ENCODE data around the gene FALEC.

DNA sequence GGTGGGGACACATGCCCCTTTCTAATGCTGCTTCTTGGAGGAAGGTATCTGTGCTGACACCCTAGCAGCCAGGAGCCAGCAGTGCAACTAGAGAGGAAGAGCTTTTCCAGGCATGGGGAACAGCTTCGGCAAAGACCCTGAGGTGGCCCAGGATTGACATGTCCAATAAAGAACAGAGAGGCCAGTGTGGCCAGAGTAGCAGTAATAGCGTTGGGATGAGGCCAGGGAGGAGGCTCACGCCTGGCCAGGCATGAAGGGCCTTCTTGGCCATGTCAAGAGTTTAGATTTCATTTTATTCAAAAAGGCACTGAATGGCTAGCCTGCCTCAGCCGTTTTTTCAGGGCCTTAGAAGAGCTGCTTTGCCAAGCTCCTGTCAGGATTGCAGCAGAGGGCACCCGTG lies 17.3 kb downstream of the FALEC start:
- TF ChIP-seq, protein P1, sequence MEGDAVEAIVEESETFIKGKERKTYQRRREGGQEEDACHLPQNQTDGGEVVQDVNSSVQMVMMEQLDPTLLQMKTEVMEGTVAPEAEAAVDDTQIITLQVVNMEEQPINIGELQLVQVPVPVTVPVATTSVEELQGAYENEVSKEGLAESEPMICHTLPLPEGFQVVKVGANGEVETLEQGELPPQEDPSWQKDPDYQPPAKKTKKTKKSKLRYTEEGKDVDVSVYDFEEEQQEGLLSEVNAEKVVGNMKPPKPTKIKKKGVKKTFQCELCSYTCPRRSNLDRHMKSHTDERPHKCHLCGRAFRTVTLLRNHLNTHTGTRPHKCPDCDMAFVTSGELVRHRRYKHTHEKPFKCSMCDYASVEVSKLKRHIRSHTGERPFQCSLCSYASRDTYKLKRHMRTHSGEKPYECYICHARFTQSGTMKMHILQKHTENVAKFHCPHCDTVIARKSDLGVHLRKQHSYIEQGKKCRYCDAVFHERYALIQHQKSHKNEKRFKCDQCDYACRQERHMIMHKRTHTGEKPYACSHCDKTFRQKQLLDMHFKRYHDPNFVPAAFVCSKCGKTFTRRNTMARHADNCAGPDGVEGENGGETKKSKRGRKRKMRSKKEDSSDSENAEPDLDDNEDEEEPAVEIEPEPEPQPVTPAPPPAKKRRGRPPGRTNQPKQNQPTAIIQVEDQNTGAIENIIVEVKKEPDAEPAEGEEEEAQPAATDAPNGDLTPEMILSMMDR (optimal IDR thresholded peaks at IDR 0.05 in 1 of 3, IDR thresholded peaks at IDR 0.05 in 1 of 3, conservative IDR thresholded peaks at IDR 0.05 in 1 of 3; ENCODE audit: extremely low read depth in 1 of 3, insufficient read depth in 2 of 3, low read length in 3 of 3): no peak
- TF ChIP-seq EZH2 (IDR thresholded peaks at IDR 0.05; ENCODE audit: low read length): no peak
